GM13976 (cell line): Measurements from ENCODE around the gene KCNJ15.
A peak's percentile ranks its signal among the peaks of the same experiment; 100 is the strongest.

Source experiments
- DNase-seq: peaks from one replicate; pipeline ENCODE4 v3.0.0; 2012; ENCODE audit warnings: low spot score
- CTCF ChIP-seq: IDR thresholded peaks from 2 replicates; pipeline ENCODE4 v1.5.1; 2012; ENCODE audit warnings: borderline replicate concordance, mild to moderate bottlenecking; ENCODE audit not compliant: insufficient read depth; ENCODE audit errors: extremely low read depth, missing control alignments, control extremely low read depth
- in situ Hi-C: fragments of 300-500 bp; cut with MboI; formaldehyde crosslinking; loops from one replicate; pipeline ENCODE4 v1.12.0; 2022; ENCODE audit warnings: low sequenced_read_pairs, mixed read lengths, inconsistent platforms; ENCODE audit not compliant: unreplicated experiment

KCNJ15 gene

GRCh38 chr21:38267136-38267755, 10.5 kb downstream of the KCNJ15 start:
- no peak for TF ChIP-seq CTCF
- DNase-seq, result no peak
- in situ Hi-C loops, result no loop called here

- DNase-seq, result peak; percentile 14
- in situ Hi-C loops, result no loop called here
- TF ChIP-seq CTCF, result no peak
These were observed 11.4 kb downstream of the KCNJ15 start for GRCh38 chr21:38267991-38268863.

GRCh38 chr21:38268864-38269575, 12.2 kb downstream of the KCNJ15 start:
- peak; percentile 17 for DNase-seq

GRCh38 chr21:38269576-38269936, 12.8 kb downstream of the KCNJ15 start:
- no peak for TF ChIP-seq CTCF
- in situ Hi-C loops, result no loop called here
- peak; percentile 45 for DNase-seq

More at GRCh38 chr21:38268864-38269575, 12.2 kb downstream of the KCNJ15 start:
- in situ Hi-C loops, result no loop called here
- no peak for TF ChIP-seq CTCF

- no peak for DNase-seq
- in situ Hi-C loops, result no loop called here
These were observed 15.4 kb downstream of the KCNJ15 start for GRCh38 chr21:38272215-38272614.

More at GRCh38 chr21:38272215-38272614, 15.4 kb downstream of the KCNJ15 start:
- TF ChIP-seq CTCF, result no peak
